ENCODE results near the gene LONRF2.

GRCh38 chr2:100264651-100265050 lies 57.6 kb downstream of the LONRF2 start:
- TF ChIP-seq CTCF (IDR thresholded peaks at IDR 0.05; ENCODE audit: low read depth, low read length, poor library complexity, severe bottlenecking) (no peak), EZH2phosphoT487 (IDR thresholded peaks at IDR 0.05; ENCODE audit: borderline replicate concordance, low read length) (no peak)

All from DOHH2 (cell line).